ENCODE measurements around the gene GRIK2.

DNA sequence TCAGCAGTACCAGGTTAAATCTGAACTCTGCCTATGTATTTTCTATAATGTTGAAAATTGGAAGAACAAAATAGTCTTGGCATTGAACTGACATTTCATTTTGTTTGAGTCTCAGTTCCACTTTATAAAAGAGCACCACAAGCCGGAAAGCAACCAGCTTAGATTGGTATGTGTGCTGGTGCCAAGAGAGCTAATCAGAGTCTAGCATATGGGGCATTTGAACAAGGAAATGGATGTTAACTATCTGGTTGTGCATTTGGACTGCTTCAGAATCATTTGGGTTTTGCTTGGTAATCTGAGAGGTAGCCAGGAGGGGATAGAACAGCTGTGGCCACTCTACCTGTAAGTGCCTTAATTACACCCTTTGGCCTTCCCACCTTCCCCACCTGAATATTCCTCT, 184.8 kb downstream of the GRIK2 start:
- TF ChIP-seq, protein P1, sequence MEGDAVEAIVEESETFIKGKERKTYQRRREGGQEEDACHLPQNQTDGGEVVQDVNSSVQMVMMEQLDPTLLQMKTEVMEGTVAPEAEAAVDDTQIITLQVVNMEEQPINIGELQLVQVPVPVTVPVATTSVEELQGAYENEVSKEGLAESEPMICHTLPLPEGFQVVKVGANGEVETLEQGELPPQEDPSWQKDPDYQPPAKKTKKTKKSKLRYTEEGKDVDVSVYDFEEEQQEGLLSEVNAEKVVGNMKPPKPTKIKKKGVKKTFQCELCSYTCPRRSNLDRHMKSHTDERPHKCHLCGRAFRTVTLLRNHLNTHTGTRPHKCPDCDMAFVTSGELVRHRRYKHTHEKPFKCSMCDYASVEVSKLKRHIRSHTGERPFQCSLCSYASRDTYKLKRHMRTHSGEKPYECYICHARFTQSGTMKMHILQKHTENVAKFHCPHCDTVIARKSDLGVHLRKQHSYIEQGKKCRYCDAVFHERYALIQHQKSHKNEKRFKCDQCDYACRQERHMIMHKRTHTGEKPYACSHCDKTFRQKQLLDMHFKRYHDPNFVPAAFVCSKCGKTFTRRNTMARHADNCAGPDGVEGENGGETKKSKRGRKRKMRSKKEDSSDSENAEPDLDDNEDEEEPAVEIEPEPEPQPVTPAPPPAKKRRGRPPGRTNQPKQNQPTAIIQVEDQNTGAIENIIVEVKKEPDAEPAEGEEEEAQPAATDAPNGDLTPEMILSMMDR (conservative IDR thresholded peaks at IDR 0.05; ENCODE audit: low read depth, low read length) = no peak
- TF ChIP-seq EZH2phosphoT487 (IDR thresholded peaks at IDR 0.05; ENCODE audit: borderline replicate concordance, low read length) = no peak
- no peak for TF ChIP-seq EZH2 (IDR thresholded peaks at IDR 0.05; ENCODE audit: low read length, unreplicated experiment)
